ENCODE data around the gene GFOD1.
A peak's percentile ranks its signal among the peaks of the same experiment; 100 is the strongest.
"Not testable (repeated sequence)": the region's sequence is repeated elsewhere in the genome, so short reads cannot be mapped to it uniquely, and the experiment has no call there.

The GFOD1 gene

GRCh38 chr6:13435477-13436246 lies 51.7 kb downstream of the GFOD1 start:
- intact Hi-C loops (cut with DNase I): no loop called here
- no peak for DNase-seq

GRCh38 chr6:13434777-13435176 lies 52.6 kb downstream of the GFOD1 start:
- intact Hi-C loops (cut with DNase I): no loop called here

GRCh38 chr6:13434135-13434775 lies 53.1 kb downstream of the GFOD1 start:
- DNase-seq; intact Hi-C loops (cut with DNase I): not testable (repeated sequence)

More at GRCh38 chr6:13434777-13435176, 52.6 kb downstream of the GFOD1 start:
- no peak for DNase-seq

- DNase-seq: peak in 1 of 42 donors; percentile 0
- intact Hi-C loops (cut with DNase I): no loop called here
These were observed 53.7 kb downstream of the GFOD1 start for GRCh38 chr6:13433709-13434121.

GRCh38 chr6:13432526-13433184 lies 54.7 kb downstream of the GFOD1 start:
- peak in 1 of 42 donors; percentile 16 for DNase-seq
- intact Hi-C loops (cut with DNase I): no loop called here

- intact Hi-C loops (cut with DNase I): no loop called here
- DNase-seq: peak in 3 of 42 donors; percentile 27 to 66 (median 28)
These were observed 55.4 kb downstream of the GFOD1 start for GRCh38 chr6:13431861-13432465.

GRCh38 chr6:13431059-13431656 lies 56.2 kb downstream of the GFOD1 start:
- no peak for DNase-seq
- intact Hi-C loops (cut with DNase I): no loop called here

GRCh38 chr6:13429406-13429753 lies 58.0 kb downstream of the GFOD1 start:
- intact Hi-C loops (cut with DNase I): no loop called here
- no peak for DNase-seq

GRCh38 chr6:13428583-13429405 lies 58.6 kb downstream of the GFOD1 start:
- intact Hi-C loops (cut with DNase I): no loop called here
- peak in 2 of 42 donors; percentile 40 to 57 for DNase-seq

GRCh38 chr6:13427801-13428582 lies 59.4 kb downstream of the GFOD1 start:
- no peak for DNase-seq
- intact Hi-C loops (cut with DNase I): no loop called here

- intact Hi-C loops (cut with DNase I): no loop called here
- no peak for DNase-seq
These were observed 60.1 kb downstream of the GFOD1 start for GRCh38 chr6:13427316-13427715.

GRCh38 chr6:13425943-13426931 lies 61.2 kb downstream of the GFOD1 start:
- intact Hi-C loops (cut with DNase I): no loop called here
- peak in 8 of 42 donors; percentile 14 to 67 (median 36) for DNase-seq

GRCh38 chr6:13425270-13425873 lies 62.0 kb downstream of the GFOD1 start:
- DNase-seq: no peak
- intact Hi-C loops (cut with DNase I): no loop called here

- DNase-seq: no peak
- intact Hi-C loops (cut with DNase I): no loop called here
These were observed 64.1 kb downstream of the GFOD1 start for GRCh38 chr6:13423252-13423651.

GRCh38 chr6:13422681-13423221 lies 64.6 kb downstream of the GFOD1 start:
- intact Hi-C loops (cut with DNase I): no loop called here
- DNase-seq: no peak
